Ovary (tissue), 9 donors: Measurements from ENCODE around the gene COPS8. TPM values are rescaled to one million over a fixed set of nuclear protein-coding genes. Genes with fewer than 3 reads are reported as not detected.

ENCODE experiments used
- DNase-seq, 5 donors: peaks; one replicate each; pipeline ENCODE4 v3.0.0-alpha.2; 2019 to 2020
- H3K27ac ChIP-seq, 2 donors: fragments of 200-600 bp; one replicate each; pipeline versions ENCODE4 v1.5.1 to v1.8.0; 2019 to 2022
- H3K27me3 ChIP-seq: fragments of 200-600 bp; one replicate; pipeline ENCODE4 v1.8.0; 2022
- H3K36me3 ChIP-seq: fragments of 200-600 bp; sonication (generic); one replicate; pipeline ENCODE4 v1.5.1; 2019
- H3K4me1 ChIP-seq: one replicate; pipeline ENCODE4 v1.8.1; 2013; ENCODE audit warnings: mild to moderate bottlenecking, moderate library complexity; ENCODE audit not compliant: insufficient read depth
- H3K4me3 ChIP-seq: fragments of 200-600 bp; sonication (generic); one replicate; pipeline ENCODE4 v1.5.1; 2017
- H3K9me3 ChIP-seq, 2 donors: fragments of 200-600 bp in 1 of 2; sonication (generic) in 1 of 2; one replicate each; pipeline versions ENCODE4 v1.5.1 to v1.8.1; 2013 to 2019; ENCODE audit warnings: mild to moderate bottlenecking in 1 of 2, moderate library complexity in 1 of 2
- CTCF ChIP-seq, 3 donors: fragments of 450-650 bp in 2 of 3; fragments of 200-600 bp in 1 of 3; IDR thresholded peaks; one replicate each; pipeline versions ENCODE4 v1.5.1 to v1.8.0; 2016 to 2022; ENCODE audit warnings: antibody characterized with exemption in 3 of 3, mild to moderate bottlenecking in 1 of 3
- EP300 ChIP-seq: sonication (generic); formaldehyde crosslinking; IDR thresholded peaks from one replicate; pipeline ENCODE4 v1.6.1; 2017; ENCODE audit warnings: antibody characterized with exemption
- POLR2A ChIP-seq: fragments of 450-650 bp; IDR thresholded peaks from one replicate; pipeline ENCODE4 v1.6.1; 2017; ENCODE audit warnings: antibody characterized with exemption, mild to moderate bottlenecking, moderate library complexity
- WGBS, 3 donors: extraction: QIAGEN DNeasy Blood & Tissue Kit in 1 of 3; methylation state at CpG; one replicate each; pipeline versions ENCODE4 v1.1.5 to v1.1.7; 2013 to 2017; 5-methylcytosine and 5-hydroxymethylcytosine counted together
- intact Hi-C, 4 donors: fragments of 100-400 bp; cut with DNase I; formaldehyde crosslinking; loops; one replicate each; pipeline versions ENCODE4 v1.11.0 to v1.15.1; 2022 to 2023
- polyA plus RNA-seq, 2 donors: library from polyadenylated mRNA; stranded (reverse); fragments of 200-250 nt in 1 of 2; fragments of 350-450 nt in 1 of 2; fragmentation: Illumina TruSeq in 1 of 2; extraction: RNeasy Lipid Tissue Mini Kit (QIAGEN cat#74804) in 1 of 2; gene quantifications; one replicate each; pipeline ENCODE4 v1.2.3, GENCODE V29; 2013 to 2014
- total RNA-seq, 7 donors: library from RNA; depleted of rRNA in 2 of 7; stranded (reverse); fragments of >200 nt in 2 of 7; fragmentation: NEBNext Ultra II Directional in 3 of 7; extraction: Animal tissue kit (Norgen Biotek cat#: 25700) in 3 of 7; gene quantifications; one replicate each; pipeline versions ENCODE4 v1.1.0 to v1.2.4, GENCODE V29; 2016 to 2023
- donor health status: DM: no; HTN: no; CAD: no; lungs with moderate emphysema.
- donor health status: DM: no; HTN: no; CAD: no.
- donor health status: Bipolar disorder and iron deficiency.
- donor health status: DM: yes; HTN: yes; CAD: no.
- donor health status: DM: no; HTN: no; CAD: no.
- donor health status: DM: yes; HTN: yes; CAD: no.

Gene COPS8
- total and polyA plus RNA-seq, 9 donors: 43.9 to 116 (median 56.6) TPM

- Histone ChIP-seq H3K36me3 (no peaks in the 10 kb centered on the region), H3K4me3 (no peak overlapping the region), H3K27ac (no peak overlapping the region), H3K27me3 (no peaks in the 10 kb centered on the region), H3K9me3 (no peaks in the 10 kb centered on the region), H3K4me1 (peaks cover 4% of the 10 kb centered on the region)
- 83 to 89% (median 88%) methylated on average over 5 of the region's 5 CpGs for WGBS, 3 donors
- TF ChIP-seq EP300 (no peak), CTCF (IDR thresholded peaks at IDR 0.05) (no peak), POLR2A (no peak)
- no peak for DNase-seq
- intact Hi-C loops: no loop called here
These were observed 41.8 kb upstream of the COPS8 start for GRCh38 chr2:237043866-237044265.

GRCh38 chr2:237044281-237044680 is 41.4 kb upstream of the COPS8 start:
- DNase-seq: no peak
- Histone ChIP-seq H3K4me1 (peaks cover 4% of the 10 kb centered on the region), H3K36me3 (no peaks in the 10 kb centered on the region), H3K27ac (no peak overlapping the region), H3K4me3 (no peak overlapping the region), H3K27me3 (no peaks in the 10 kb centered on the region), H3K9me3 (no peaks in the 10 kb centered on the region)
- no peak for TF ChIP-seq CTCF (IDR thresholded peaks at IDR 0.05)
- TF ChIP-seq POLR2A: no peak
- no peak for TF ChIP-seq EP300
- intact Hi-C loops: no loop called here
- WGBS, 3 donors: 75 to 80% (median 77%) methylated on average over 3 of the region's 3 CpGs

GRCh38 chr2:237045449-237045848 is 40.2 kb upstream of the COPS8 start:
- H3K4me3 ChIP-seq: no peak overlapping the region
- TF ChIP-seq CTCF (IDR thresholded peaks at IDR 0.05) (no peak), EP300 (no peak), POLR2A (no peak)
- no peaks in the 10 kb centered on the region for H3K9me3 ChIP-seq
- no peaks in the 10 kb centered on the region for H3K27me3 ChIP-seq
- intact Hi-C loops: no loop called here
- 82 to 87% (median 84%) methylated on average over 4 of the region's 4 CpGs for WGBS, 3 donors
- H3K36me3 ChIP-seq: no peaks in the 10 kb centered on the region
- H3K27ac ChIP-seq: no peak overlapping the region
- no peak for DNase-seq
- H3K4me1 ChIP-seq: peaks cover 4% of the 10 kb centered on the region

GRCh38 chr2:237048595-237048994 is 37.1 kb upstream of the COPS8 start:
- intact Hi-C loops: no loop called here
- DNase-seq: no peak
- H3K4me1 ChIP-seq: no peaks in the 10 kb centered on the region
- H3K4me3 ChIP-seq: no peak overlapping the region
- H3K27ac ChIP-seq: no peak overlapping the region
- no peak for TF ChIP-seq EP300
- TF ChIP-seq POLR2A: no peak
- no peak for TF ChIP-seq CTCF (IDR thresholded peaks at IDR 0.05)
- 98 to 99% (median 98%) methylated on average over 1 of the region's 1 CpG for WGBS, 3 donors
- H3K27me3 ChIP-seq: no peaks in the 10 kb centered on the region
- H3K36me3 ChIP-seq: no peaks in the 10 kb centered on the region
- no peaks in the 10 kb centered on the region for H3K9me3 ChIP-seq

GRCh38 chr2:237051861-237052260 is 33.8 kb upstream of the COPS8 start:
- TF ChIP-seq CTCF (IDR thresholded peaks at IDR 0.05): no peak
- TF ChIP-seq POLR2A: no peak
- no peak for TF ChIP-seq EP300
- WGBS, 3 donors: 88 to 91% (median 89%) methylated on average over 8 of the region's 8 CpGs
- Histone ChIP-seq H3K36me3 (no peaks in the 10 kb centered on the region), H3K4me3 (no peak overlapping the region), H3K27me3 (no peaks in the 10 kb centered on the region), H3K27ac (no peak overlapping the region), H3K9me3 (no peaks in the 10 kb centered on the region), H3K4me1 (no peaks in the 10 kb centered on the region)
- no peak for DNase-seq
- intact Hi-C loops: no loop called here
